ENCODE data around the gene FAM168A.
A peak's percentile ranks its signal among the peaks of the same experiment; 100 is the strongest.

The FAM168A gene

DNA sequence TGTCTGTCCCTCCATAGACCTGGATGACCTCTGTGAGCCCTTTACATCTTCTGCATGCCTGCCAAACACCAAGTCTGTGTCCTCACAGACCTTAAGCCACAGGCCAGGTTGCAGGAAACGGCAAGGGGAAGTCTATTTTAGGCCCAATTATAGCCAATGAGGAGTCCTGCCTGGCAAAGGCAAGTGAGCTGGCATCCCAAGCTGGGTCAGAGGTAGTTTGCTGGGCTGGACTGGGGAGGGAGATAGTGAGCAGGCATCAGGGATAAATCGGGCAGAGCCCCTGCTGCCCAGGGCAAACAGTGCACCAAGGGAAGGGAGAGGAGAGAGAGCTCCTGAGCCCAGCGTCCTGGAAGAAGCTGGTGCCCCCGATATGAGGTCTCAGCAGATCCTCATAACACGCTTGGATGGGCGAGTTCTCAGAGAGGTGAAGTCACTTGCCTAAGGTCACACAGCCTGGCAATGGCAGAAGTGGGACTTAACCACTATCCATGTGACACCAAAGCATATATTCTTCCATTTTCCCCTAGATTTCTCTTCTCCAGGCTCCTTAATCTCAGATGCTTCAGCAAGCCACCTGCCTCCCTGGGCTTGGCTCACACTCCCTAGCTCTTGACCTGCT is 225.4 kb downstream of the FAM168A start:
- peak; percentile 55 for ATAC-seq
- no peak for TF ChIP-seq OSR1 (CRISPR knock-in tag; IDR thresholded peaks at IDR 0.05)
- no peak for TF ChIP-seq RARB (CRISPR knock-in tag; IDR thresholded peaks at IDR 0.05)
- TF ChIP-seq ZC3H10 (CRISPR knock-in tag; IDR thresholded peaks at IDR 0.05) = no peak
- TF ChIP-seq GLIS3 (CRISPR knock-in tag; IDR thresholded peaks at IDR 0.05) = no peak
- TF ChIP-seq, protein P1, sequence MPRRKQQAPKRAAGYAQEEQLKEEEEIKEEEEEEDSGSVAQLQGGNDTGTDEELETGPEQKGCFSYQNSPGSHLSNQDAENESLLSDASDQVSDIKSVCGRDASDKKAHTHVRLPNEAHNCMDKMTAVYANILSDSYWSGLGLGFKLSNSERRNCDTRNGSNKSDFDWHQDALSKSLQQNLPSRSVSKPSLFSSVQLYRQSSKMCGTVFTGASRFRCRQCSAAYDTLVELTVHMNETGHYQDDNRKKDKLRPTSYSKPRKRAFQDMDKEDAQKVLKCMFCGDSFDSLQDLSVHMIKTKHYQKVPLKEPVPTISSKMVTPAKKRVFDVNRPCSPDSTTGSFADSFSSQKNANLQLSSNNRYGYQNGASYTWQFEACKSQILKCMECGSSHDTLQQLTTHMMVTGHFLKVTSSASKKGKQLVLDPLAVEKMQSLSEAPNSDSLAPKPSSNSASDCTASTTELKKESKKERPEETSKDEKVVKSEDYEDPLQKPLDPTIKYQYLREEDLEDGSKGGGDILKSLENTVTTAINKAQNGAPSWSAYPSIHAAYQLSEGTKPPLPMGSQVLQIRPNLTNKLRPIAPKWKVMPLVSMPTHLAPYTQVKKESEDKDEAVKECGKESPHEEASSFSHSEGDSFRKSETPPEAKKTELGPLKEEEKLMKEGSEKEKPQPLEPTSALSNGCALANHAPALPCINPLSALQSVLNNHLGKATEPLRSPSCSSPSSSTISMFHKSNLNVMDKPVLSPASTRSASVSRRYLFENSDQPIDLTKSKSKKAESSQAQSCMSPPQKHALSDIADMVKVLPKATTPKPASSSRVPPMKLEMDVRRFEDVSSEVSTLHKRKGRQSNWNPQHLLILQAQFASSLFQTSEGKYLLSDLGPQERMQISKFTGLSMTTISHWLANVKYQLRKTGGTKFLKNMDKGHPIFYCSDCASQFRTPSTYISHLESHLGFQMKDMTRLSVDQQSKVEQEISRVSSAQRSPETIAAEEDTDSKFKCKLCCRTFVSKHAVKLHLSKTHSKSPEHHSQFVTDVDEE (CRISPR knock-in tag; IDR thresholded peaks at IDR 0.05) = no peak
- no peak for TF ChIP-seq ZNF565 (CRISPR knock-in tag; conservative IDR thresholded peaks at IDR 0.05; ENCODE audit: low read depth)
- TF ChIP-seq ZNF70 (CRISPR knock-in tag; IDR thresholded peaks at IDR 0.05) = no peak
- no peak for TF ChIP-seq CSDC2 (CRISPR knock-in tag; IDR thresholded peaks at IDR 0.05)
- TF ChIP-seq, protein P2, sequence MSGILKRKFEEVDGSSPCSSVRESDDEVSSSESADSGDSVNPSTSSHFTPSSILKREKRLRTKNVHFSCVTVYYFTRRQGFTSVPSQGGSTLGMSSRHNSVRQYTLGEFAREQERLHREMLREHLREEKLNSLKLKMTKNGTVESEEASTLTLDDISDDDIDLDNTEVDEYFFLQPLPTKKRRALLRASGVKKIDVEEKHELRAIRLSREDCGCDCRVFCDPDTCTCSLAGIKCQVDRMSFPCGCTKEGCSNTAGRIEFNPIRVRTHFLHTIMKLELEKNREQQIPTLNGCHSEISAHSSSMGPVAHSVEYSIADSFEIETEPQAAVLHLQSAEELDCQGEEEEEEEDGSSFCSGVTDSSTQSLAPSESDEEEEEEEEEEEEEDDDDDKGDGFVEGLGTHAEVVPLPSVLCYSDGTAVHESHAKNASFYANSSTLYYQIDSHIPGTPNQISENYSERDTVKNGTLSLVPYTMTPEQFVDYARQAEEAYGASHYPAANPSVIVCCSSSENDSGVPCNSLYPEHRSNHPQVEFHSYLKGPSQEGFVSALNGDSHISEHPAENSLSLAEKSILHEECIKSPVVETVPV (CRISPR knock-in tag; IDR thresholded peaks at IDR 0.05) = no peak
- TF ChIP-seq TCF4 (CRISPR knock-in tag; IDR thresholded peaks at IDR 0.05; ENCODE audit: borderline replicate concordance) = no peak
- no peak for TF ChIP-seq ZFP3 (CRISPR knock-in tag; IDR thresholded peaks at IDR 0.05)
- TF ChIP-seq, protein P3, sequence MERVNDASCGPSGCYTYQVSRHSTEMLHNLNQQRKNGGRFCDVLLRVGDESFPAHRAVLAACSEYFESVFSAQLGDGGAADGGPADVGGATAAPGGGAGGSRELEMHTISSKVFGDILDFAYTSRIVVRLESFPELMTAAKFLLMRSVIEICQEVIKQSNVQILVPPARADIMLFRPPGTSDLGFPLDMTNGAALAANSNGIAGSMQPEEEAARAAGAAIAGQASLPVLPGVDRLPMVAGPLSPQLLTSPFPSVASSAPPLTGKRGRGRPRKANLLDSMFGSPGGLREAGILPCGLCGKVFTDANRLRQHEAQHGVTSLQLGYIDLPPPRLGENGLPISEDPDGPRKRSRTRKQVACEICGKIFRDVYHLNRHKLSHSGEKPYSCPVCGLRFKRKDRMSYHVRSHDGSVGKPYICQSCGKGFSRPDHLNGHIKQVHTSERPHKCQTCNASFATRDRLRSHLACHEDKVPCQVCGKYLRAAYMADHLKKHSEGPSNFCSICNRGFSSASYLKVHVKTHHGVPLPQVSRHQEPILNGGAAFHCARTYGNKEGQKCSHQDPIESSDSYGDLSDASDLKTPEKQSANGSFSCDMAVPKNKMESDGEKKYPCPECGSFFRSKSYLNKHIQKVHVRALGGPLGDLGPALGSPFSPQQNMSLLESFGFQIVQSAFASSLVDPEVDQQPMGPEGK (CRISPR knock-in tag; IDR thresholded peaks at IDR 0.05; ENCODE audit: borderline replicate concordance) = no peak
- no peak for TF ChIP-seq ESRRG (CRISPR knock-in tag; IDR thresholded peaks at IDR 0.05)
- no peak for TF ChIP-seq BACH2 (CRISPR knock-in tag; IDR thresholded peaks at IDR 0.05; ENCODE audit: borderline replicate concordance)

DNA sequence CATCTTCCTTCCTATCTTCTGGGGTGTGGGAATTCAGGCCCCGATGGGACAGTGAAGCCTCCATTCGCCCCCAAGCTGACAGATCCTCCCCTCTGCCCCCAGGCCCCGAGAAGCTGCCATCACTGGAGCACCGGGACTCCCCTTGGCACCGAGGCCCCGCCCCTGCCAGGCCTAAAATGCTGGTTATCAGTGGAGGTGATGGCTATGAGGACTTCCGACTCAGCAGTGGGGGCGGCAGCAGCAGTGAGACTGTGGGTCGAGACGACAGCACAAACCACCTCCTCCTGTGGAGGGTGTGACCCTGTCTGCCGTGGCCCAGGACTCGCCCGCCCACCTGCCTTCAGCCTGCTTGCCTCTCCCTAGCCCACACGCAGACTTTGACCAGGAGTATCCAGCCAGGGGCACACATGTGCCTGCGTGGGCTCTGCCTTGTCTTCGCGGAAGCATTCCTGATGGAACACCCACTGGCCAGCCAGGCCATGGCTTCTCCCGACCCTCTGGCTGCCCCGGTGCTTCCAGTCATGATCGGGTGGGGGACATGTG is 230.4 kb downstream of the FAM168A start:
- TF ChIP-seq SNAI2 (CRISPR knock-in tag; IDR thresholded peaks at IDR 0.05) (no peak), CSDC2 (CRISPR knock-in tag; IDR thresholded peaks at IDR 0.05) (no peak), ZFP3 (CRISPR knock-in tag; IDR thresholded peaks at IDR 0.05) (no peak), TOX (CRISPR knock-in tag; IDR thresholded peaks at IDR 0.05; ENCODE audit: borderline replicate concordance) (no peak), ZC3H10 (CRISPR knock-in tag; IDR thresholded peaks at IDR 0.05) (no peak), ZFP30 (CRISPR knock-in tag; IDR thresholded peaks at IDR 0.05) (no peak), TCF4 (CRISPR knock-in tag; IDR thresholded peaks at IDR 0.05; ENCODE audit: borderline replicate concordance) (no peak), ISL1 (CRISPR knock-in tag; IDR thresholded peaks at IDR 0.05) (no peak), ZNF565 (CRISPR knock-in tag; conservative IDR thresholded peaks at IDR 0.05; ENCODE audit: low read depth) (no peak), BACH2 (CRISPR knock-in tag; IDR thresholded peaks at IDR 0.05; ENCODE audit: borderline replicate concordance) (no peak), PPARA (CRISPR knock-in tag; IDR thresholded peaks at IDR 0.05; ENCODE audit: borderline replicate concordance) (no peak), OSR1 (CRISPR knock-in tag; IDR thresholded peaks at IDR 0.05) (no peak), ZNF70 (CRISPR knock-in tag; IDR thresholded peaks at IDR 0.05) (no peak)
- TF ChIP-seq, protein P3 (CRISPR knock-in tag; IDR thresholded peaks at IDR 0.05; ENCODE audit: borderline replicate concordance) = no peak
- TF ChIP-seq, protein P4, sequence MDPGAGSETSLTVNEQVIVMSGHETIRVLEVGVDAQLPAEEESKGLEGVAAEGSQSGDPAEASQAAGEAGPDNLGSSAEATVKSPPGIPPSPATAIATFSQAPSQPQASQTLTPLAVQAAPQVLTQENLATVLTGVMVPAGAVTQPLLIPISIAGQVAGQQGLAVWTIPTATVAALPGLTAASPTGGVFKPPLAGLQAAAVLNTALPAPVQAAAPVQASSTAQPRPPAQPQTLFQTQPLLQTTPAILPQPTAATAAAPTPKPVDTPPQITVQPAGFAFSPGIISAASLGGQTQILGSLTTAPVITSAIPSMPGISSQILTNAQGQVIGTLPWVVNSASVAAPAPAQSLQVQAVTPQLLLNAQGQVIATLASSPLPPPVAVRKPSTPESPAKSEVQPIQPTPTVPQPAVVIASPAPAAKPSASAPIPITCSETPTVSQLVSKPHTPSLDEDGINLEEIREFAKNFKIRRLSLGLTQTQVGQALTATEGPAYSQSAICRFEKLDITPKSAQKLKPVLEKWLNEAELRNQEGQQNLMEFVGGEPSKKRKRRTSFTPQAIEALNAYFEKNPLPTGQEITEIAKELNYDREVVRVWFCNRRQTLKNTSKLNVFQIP (CRISPR knock-in tag; IDR thresholded peaks at IDR 0.05; ENCODE audit: borderline replicate concordance, low read depth) = no peak
- TF ChIP-seq, protein P2 (CRISPR knock-in tag; IDR thresholded peaks at IDR 0.05) = no peak
- TF ChIP-seq, protein P1 (CRISPR knock-in tag; IDR thresholded peaks at IDR 0.05) = no peak
- ATAC-seq = no peak
